ENCODE results near the gene CCN5. TPM values are rescaled to one million over a fixed set of nuclear protein-coding genes. Genes with fewer than 3 reads are reported as not detected.

Gene CCN5
- total RNA-seq, 2 donors from 2014 or later, result not detected

DNA sequence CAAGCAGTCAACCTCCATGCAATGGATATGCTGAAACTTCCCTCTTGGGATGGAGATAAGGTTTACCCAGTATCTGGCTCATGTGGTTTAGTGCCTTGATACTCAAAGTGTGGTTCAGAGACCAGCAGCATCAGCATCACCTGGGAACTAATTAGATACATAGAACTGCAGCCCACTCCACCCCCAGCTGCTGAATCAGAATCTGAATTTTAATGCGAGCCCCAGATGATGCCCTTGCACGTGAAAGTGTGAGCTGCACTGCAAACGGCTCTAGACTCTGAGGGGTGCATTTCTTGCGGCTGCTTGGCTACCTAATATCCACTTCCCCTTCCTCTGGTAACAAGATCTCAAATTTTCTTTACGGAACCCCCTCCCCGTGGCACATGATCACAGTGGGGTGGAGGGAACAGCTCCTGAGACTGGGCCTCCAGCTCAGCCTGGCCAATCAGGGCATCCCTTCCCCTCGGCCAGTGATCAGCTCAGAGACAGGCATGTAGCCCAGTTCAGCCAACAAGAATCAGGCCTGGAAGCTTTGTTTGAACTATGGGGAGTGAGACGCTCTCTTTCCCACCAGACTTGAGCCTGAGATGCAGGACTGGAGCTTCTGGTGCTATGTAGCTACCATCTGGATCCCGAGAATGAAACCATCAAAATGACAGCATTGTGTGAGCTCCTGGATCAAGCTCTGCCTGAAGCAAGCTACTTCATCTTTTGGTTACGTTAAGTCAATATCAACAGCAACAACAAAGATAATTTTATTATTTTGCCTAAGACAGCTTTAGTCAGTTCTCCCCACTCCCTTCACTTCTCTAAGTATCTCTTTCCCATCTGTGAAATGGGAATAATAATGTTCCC lies 43.3 kb downstream of the CCN5 start:
- H3K27ac Mint-ChIP-seq, result no peak overlapping the region
- no peaks in the 10 kb centered on the region for H3K9me3 Mint-ChIP-seq
- H3K4me1 Mint-ChIP-seq, result peaks cover 17% of the 10 kb centered on the region
- no peak overlapping the region for H3K4me3 ChIP-seq (ENCODE audit: low read length)
- DNase-seq, result no peak
- H3K27me3 Mint-ChIP-seq (ENCODE audit: insufficient read depth), result no peaks in the 10 kb centered on the region
- H3K27me3 ChIP-seq (ENCODE audit: control insufficient read depth, insufficient read depth, low read length, poor library complexity, severe bottlenecking), result no peaks in the 10 kb centered on the region
- no peak overlapping the region for H3K27ac ChIP-seq (ENCODE audit: low read depth, low read length)
- no peaks in the 10 kb centered on the region for H3K36me3 Mint-ChIP-seq (ENCODE audit: low read depth)
- no peak overlapping the region for H3K9ac ChIP-seq (ENCODE audit: extremely low read depth, low read length, poor library complexity, severe bottlenecking)
- H3K4me1 ChIP-seq (ENCODE audit: control insufficient read depth, insufficient read depth, low read length), result peaks cover 17% of the 10 kb centered on the region
- no peaks in the 10 kb centered on the region for H3K36me3 ChIP-seq (ENCODE audit: control insufficient read depth, insufficient read depth, low read length)
- no peaks in the 10 kb centered on the region for H3K9me3 ChIP-seq (ENCODE audit: control insufficient read depth, low read length)
- WGBS, 2 experiments (ENCODE audit: insufficient coverage in 1 of 2, insufficient read length in 1 of 2), result 86 to 89% methylated on average over 9 to 10 of the region's 10 CpGs
- no peak overlapping the region for H3K4me3 Mint-ChIP-seq
- TF ChIP-seq, protein P1, sequence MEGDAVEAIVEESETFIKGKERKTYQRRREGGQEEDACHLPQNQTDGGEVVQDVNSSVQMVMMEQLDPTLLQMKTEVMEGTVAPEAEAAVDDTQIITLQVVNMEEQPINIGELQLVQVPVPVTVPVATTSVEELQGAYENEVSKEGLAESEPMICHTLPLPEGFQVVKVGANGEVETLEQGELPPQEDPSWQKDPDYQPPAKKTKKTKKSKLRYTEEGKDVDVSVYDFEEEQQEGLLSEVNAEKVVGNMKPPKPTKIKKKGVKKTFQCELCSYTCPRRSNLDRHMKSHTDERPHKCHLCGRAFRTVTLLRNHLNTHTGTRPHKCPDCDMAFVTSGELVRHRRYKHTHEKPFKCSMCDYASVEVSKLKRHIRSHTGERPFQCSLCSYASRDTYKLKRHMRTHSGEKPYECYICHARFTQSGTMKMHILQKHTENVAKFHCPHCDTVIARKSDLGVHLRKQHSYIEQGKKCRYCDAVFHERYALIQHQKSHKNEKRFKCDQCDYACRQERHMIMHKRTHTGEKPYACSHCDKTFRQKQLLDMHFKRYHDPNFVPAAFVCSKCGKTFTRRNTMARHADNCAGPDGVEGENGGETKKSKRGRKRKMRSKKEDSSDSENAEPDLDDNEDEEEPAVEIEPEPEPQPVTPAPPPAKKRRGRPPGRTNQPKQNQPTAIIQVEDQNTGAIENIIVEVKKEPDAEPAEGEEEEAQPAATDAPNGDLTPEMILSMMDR (conservative IDR thresholded peaks at IDR 0.05), result no peak

DNA sequence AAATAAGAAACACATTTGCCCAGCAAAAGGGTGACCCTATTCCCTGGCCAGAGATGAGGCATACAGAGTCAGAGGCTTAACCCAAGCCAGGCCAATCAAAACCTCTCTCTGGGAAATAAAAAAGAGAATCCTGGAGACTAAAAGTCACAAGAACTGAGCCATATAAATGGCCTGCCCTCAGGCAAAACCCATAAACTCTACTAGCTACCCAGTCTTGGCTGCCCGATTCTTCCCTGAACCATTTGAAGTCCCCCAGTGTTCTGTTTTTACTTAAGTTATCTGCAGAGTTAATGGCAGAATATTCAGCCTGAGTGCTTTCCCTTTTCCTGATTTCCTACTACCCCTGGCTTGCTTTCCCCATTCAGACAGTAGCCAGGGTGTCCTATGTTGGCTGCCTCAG lies 44.4 kb downstream of the CCN5 start:
- TF ChIP-seq, protein P1 (conservative IDR thresholded peaks at IDR 0.05), result no peak
- Mint-ChIP-seq H3K36me3 (ENCODE audit: low read depth) (no peaks in the 10 kb centered on the region), H3K27ac (no peak overlapping the region), H3K9me3 (no peaks in the 10 kb centered on the region), H3K27me3 (ENCODE audit: insufficient read depth) (no peaks in the 10 kb centered on the region), H3K4me1 (peaks cover 17% of the 10 kb centered on the region), H3K4me3 (no peak overlapping the region)
- 80 to 96% methylated on average over 1 of the region's 1 CpG for WGBS, 2 experiments (ENCODE audit: insufficient coverage in 1 of 2, insufficient read length in 1 of 2)
- Histone ChIP-seq H3K9me3 (ENCODE audit: control insufficient read depth, low read length) (no peaks in the 10 kb centered on the region), H3K27ac (ENCODE audit: low read depth, low read length) (no peak overlapping the region), H3K36me3 (ENCODE audit: control insufficient read depth, insufficient read depth, low read length) (no peaks in the 10 kb centered on the region), H3K4me1 (ENCODE audit: control insufficient read depth, insufficient read depth, low read length) (peaks cover 15% of the 10 kb centered on the region), H3K27me3 (ENCODE audit: control insufficient read depth, insufficient read depth, low read length, poor library complexity, severe bottlenecking) (no peaks in the 10 kb centered on the region), H3K4me3 (ENCODE audit: low read length) (no peak overlapping the region), H3K9ac (ENCODE audit: extremely low read depth, low read length, poor library complexity, severe bottlenecking) (no peak overlapping the region)
- no peak for DNase-seq

DNA sequence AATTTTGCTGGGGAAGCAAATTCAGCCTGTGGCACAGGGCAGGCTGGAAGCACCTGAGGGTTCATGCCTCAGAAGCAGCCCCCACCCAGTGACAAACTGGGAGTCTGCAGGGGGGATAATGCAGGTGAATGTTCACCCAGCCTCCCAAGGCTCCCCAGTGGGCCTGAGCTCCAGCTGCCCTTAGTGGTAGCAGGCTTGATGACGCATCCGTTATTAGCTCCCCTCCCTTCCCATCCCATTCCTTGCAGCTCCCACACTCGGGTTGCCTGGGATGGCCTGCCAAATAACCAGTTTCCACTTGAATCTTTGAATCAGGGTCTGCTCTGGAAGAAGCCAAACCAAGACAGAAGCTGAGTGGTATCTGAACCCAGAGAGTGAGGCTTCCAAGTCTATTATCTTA lies 46.3 kb downstream of the CCN5 start:
- H3K9ac ChIP-seq (ENCODE audit: extremely low read depth, low read length, poor library complexity, severe bottlenecking), result no peak overlapping the region
- no peaks in the 10 kb centered on the region for H3K9me3 Mint-ChIP-seq

More for the DNA sequence above, 46.3 kb downstream of the CCN5 start:
- DNase-seq, result no peak
- 43 to 70% methylated on average over 2 to 3 of the region's 3 CpGs for WGBS, 2 experiments (ENCODE audit: insufficient coverage in 1 of 2, insufficient read length in 1 of 2)
- no peaks in the 10 kb centered on the region for H3K36me3 ChIP-seq (ENCODE audit: control insufficient read depth, insufficient read depth, low read length)
- Mint-ChIP-seq H3K27me3 (ENCODE audit: insufficient read depth) (no peaks in the 10 kb centered on the region), H3K4me3 (no peak overlapping the region), H3K27ac (no peak overlapping the region), H3K36me3 (ENCODE audit: low read depth) (no peaks in the 10 kb centered on the region), H3K4me1 (peaks cover 26% of the 10 kb centered on the region)
- no peak overlapping the region for H3K4me3 ChIP-seq (ENCODE audit: low read length)
- H3K27ac ChIP-seq (ENCODE audit: low read depth, low read length), result peak overlapping the region; percentile 25
- TF ChIP-seq, protein P1 (conservative IDR thresholded peaks at IDR 0.05), result no peak
- peaks cover 16% of the 10 kb centered on the region for H3K4me1 ChIP-seq (ENCODE audit: control insufficient read depth, insufficient read depth, low read length)
- H3K9me3 ChIP-seq (ENCODE audit: control insufficient read depth, low read length), result no peaks in the 10 kb centered on the region
- no peaks in the 10 kb centered on the region for H3K27me3 ChIP-seq (ENCODE audit: control insufficient read depth, insufficient read depth, low read length, poor library complexity, severe bottlenecking)
